H1 (cell line): ENCODE results near the gene NUP188. TPM values are rescaled to one million over a fixed set of nuclear protein-coding genes. Genes with fewer than 3 reads are reported as not detected.
"Not testable (repeated sequence)": the region's sequence is repeated elsewhere in the genome, so short reads cannot be mapped to it uniquely, and the experiment has no call there.

Source experiments
- CTCF ChIA-PET: fragments of 300-600 bp; sonication (Branson Sonifier 250); formaldehyde crosslinking; loops from one replicate; lab custom pipeline; 2021; ENCODE audit not compliant: partially characterized antibody; lab: Charles Lee
- POLR2A ChIA-PET: fragments of 300-600 bp; sonication (Branson Sonifier 250); formaldehyde crosslinking; loops from one replicate; lab custom pipeline; 2021; ENCODE audit warnings: inconsistent platforms; ENCODE audit not compliant: partially characterized antibody; lab: Charles Lee
- DNase-seq, 2 experiments: peaks; one replicate each; pipeline versions ENCODE4 v3.0.0 to v3.0.0-alpha.2; 2010 to 2022; ENCODE audit warnings: low spot score in 2 of 2, low read depth in 1 of 2, mixed read lengths in 1 of 2
- FAIRE-seq: peaks from 2 replicates; lab custom pipeline; 2011; peaks lifted over from hg19 to GRCh38; lab: Jason Lieb, UNC
- H2AFZ ChIP-seq: 2 replicates; pipeline ENCODE4 v1.8.1; 2012; ENCODE audit warnings: low read length, inconsistent platforms
- H2AK5ac ChIP-seq: 2 replicates; pipeline ENCODE4 v1.6.1; 2013; ENCODE audit warnings: low read depth, low read length
- H2BK120ac ChIP-seq: replicated peaks from 2 replicates; pipeline ENCODE3; 2013; ENCODE audit warnings: low read depth, low read length, inconsistent platforms
- H2BK12ac ChIP-seq: 2 replicates; pipeline ENCODE4 v1.6.1; 2013; ENCODE audit warnings: low read depth, low read length
- H2BK15ac ChIP-seq: 2 replicates; pipeline ENCODE4 v1.6.1; 2013; ENCODE audit warnings: low read length
- H2BK20ac ChIP-seq: 2 replicates; pipeline ENCODE4 v1.6.1; 2013; ENCODE audit warnings: low read length
- H2BK5ac ChIP-seq: 2 replicates; pipeline ENCODE4 v1.6.1; 2013; ENCODE audit warnings: low read depth, low read length
- H3K14ac ChIP-seq: 2 replicates; pipeline ENCODE4 v1.6.1; 2013; ENCODE audit warnings: inconsistent platforms; ENCODE audit not compliant: insufficient read length
- H3K18ac ChIP-seq: 2 replicates; pipeline ENCODE4 v1.6.1; 2013; ENCODE audit warnings: low read length; ENCODE audit errors: extremely low read depth
- H3K23ac ChIP-seq: 2 replicates; pipeline ENCODE4 v1.6.1; 2013; ENCODE audit warnings: inconsistent platforms; ENCODE audit not compliant: insufficient read length
- H3K23me2 ChIP-seq: 2 replicates; pipeline ENCODE4 v1.6.1; 2013; ENCODE audit warnings: low read depth, low read length
- H3K27ac ChIP-seq: 2 replicates; pipeline ENCODE4 v1.6.1; 2011; ENCODE audit warnings: low read depth, low read length, inconsistent platforms
- H3K27me3 ChIP-seq, 4 experiments: replicated peaks in 1 of 4; 1 replicate in 1 of 4; 2 replicates in 3 of 4; pipeline versions ENCODE4 v1.6.1 to v1.8.1; 2011 to 2013; ENCODE audit warnings: low read length in 3 of 4, mild to moderate bottlenecking in 3 of 4, inconsistent platforms in 2 of 4, mixed read lengths in 2 of 4, moderate library complexity in 1 of 4; ENCODE audit not compliant: control insufficient read depth in 3 of 4, insufficient read depth in 3 of 4; ENCODE audit errors: extremely low read depth in 1 of 4
- H3K36me3 ChIP-seq, 4 experiments: 2 replicates each; pipeline versions ENCODE4 v1.6.1 to v1.8.1; 2011 to 2013; ENCODE audit warnings: mild to moderate bottlenecking in 4 of 4, low read length in 3 of 4, moderate library complexity in 2 of 4, control low read depth in 1 of 4, inconsistent platforms in 1 of 4; ENCODE audit not compliant: insufficient read depth in 4 of 4, control insufficient read depth in 2 of 4
- H3K4ac ChIP-seq: replicated peaks from 2 replicates; pipeline ENCODE3; 2013; ENCODE audit warnings: low read length, low read depth, mixed read lengths, inconsistent platforms; ENCODE audit not compliant: insufficient read length
- H3K4me1 ChIP-seq, 4 experiments: replicated peaks in 1 of 4; 1 replicate in 1 of 4; 2 replicates in 3 of 4; pipeline versions ENCODE4 v1.6.1 to v1.8.1; 2011 to 2013; ENCODE audit warnings: low read length in 3 of 4, inconsistent platforms in 2 of 4, mixed read lengths in 1 of 4; ENCODE audit not compliant: insufficient read depth in 4 of 4, control insufficient read depth in 3 of 4
- H3K4me2 ChIP-seq, 2 experiments: 2 replicates each; pipeline versions ENCODE4 v1.6.1 to v1.8.1; 2011 to 2013; ENCODE audit warnings: low read depth in 2 of 2, low read length in 2 of 2, control low read depth in 1 of 2, inconsistent platforms in 1 of 2, mild to moderate bottlenecking in 1 of 2; ENCODE audit not compliant: insufficient read depth in 1 of 2
- H3K4me3 ChIP-seq, 4 experiments: fragments of 200-600, 300-600 bp in 1 of 4; sonication (generic), shearing (Covaris generic), sonication (Bioruptor Twin) in 1 of 4; 2 replicates each; pipeline versions ENCODE4 v1.5.1 to v1.8.1; 2011 to 2016; ENCODE audit warnings: low read length in 4 of 4, low read depth in 3 of 4, control low read depth in 2 of 4, inconsistent platforms in 2 of 4, mild to moderate bottlenecking in 2 of 4, mixed read lengths in 1 of 4, moderate library complexity in 1 of 4; ENCODE audit not compliant: insufficient read depth in 2 of 4; ENCODE audit errors: extremely low read depth in 1 of 4
- H3K56ac ChIP-seq: replicated peaks from 2 replicates; pipeline ENCODE3; 2013; ENCODE audit warnings: low read depth, mild to moderate bottlenecking, mixed read lengths, low read length, inconsistent platforms; ENCODE audit not compliant: insufficient read length
- H3K79me1 ChIP-seq: 2 replicates; pipeline ENCODE4 v1.6.1; 2013; ENCODE audit warnings: low read depth, low read length, control low read depth
- H3K79me2 ChIP-seq, 2 experiments: 2 replicates each; pipeline versions ENCODE4 v1.6.1 to v1.8.1; 2012 to 2013; ENCODE audit warnings: low read length in 2 of 2, mild to moderate bottlenecking in 2 of 2, inconsistent platforms in 1 of 2; ENCODE audit not compliant: insufficient read depth in 2 of 2, control insufficient read depth in 1 of 2
- H3K9ac ChIP-seq, 4 experiments: replicated peaks in 1 of 4; 1 replicate in 1 of 4; 2 replicates in 3 of 4; pipeline versions ENCODE4 v1.6.1 to v1.8.1; 2011 to 2013; ENCODE audit warnings: low read depth in 3 of 4, low read length in 3 of 4, control low read depth in 2 of 4, mild to moderate bottlenecking in 2 of 4, moderate library complexity in 2 of 4, inconsistent platforms in 1 of 4; ENCODE audit errors: extremely low read depth in 1 of 4
- H3K9me3 ChIP-seq, 2 experiments: 2 replicates each; pipeline versions ENCODE4 v1.6.1 to v1.8.1; 2012 to 2013; ENCODE audit warnings: mild to moderate bottlenecking in 2 of 2, moderate library complexity in 2 of 2, control low read depth in 1 of 2, inconsistent platforms in 1 of 2, low read depth in 1 of 2, low read length in 1 of 2, mixed read lengths in 1 of 2; ENCODE audit not compliant: insufficient read depth in 2 of 2
- H4K20me1 ChIP-seq, 2 experiments: replicated peaks in 1 of 2; 2 replicates each; pipeline versions ENCODE3 to v1.8.1; 2011 to 2013; ENCODE audit warnings: inconsistent platforms in 2 of 2, low read length in 2 of 2, mild to moderate bottlenecking in 1 of 2; ENCODE audit not compliant: insufficient read depth in 2 of 2, control insufficient read depth in 1 of 2
- H4K5ac ChIP-seq: 2 replicates; pipeline ENCODE4 v1.6.1; 2013; ENCODE audit warnings: low read length, low read depth, mixed read lengths, inconsistent platforms; ENCODE audit not compliant: insufficient read length
- H4K8ac ChIP-seq: 2 replicates; pipeline ENCODE4 v1.8.0; 2013; ENCODE audit warnings: mild to moderate bottlenecking, moderate library complexity, low read length, inconsistent platforms; ENCODE audit not compliant: insufficient read depth; ENCODE audit errors: extremely low read depth
- H4K91ac ChIP-seq: replicated peaks from 2 replicates; pipeline ENCODE3; 2013; ENCODE audit warnings: low read length, mixed read lengths, inconsistent platforms; ENCODE audit not compliant: insufficient read length
- WGBS, 2 experiments: shearing (Covaris generic) in 1 of 2; methylation state at CpG; one replicate each; pipeline versions ENCODE4 v1.1.6 to v1.1.7; 2013 to 2015; ENCODE audit warnings: low lambda C conversion rate in 2 of 2, mixed read lengths in 2 of 2, inconsistent platforms in 1 of 2, low coverage in 1 of 2, missing lambda C conversion rate in 1 of 2; ENCODE audit not compliant: insufficient replicate concordance in 2 of 2, insufficient coverage in 1 of 2, insufficient read length in 1 of 2; ENCODE audit errors: extremely low coverage in 1 of 2, missing lambda C conversion rate in 1 of 2; 5-methylcytosine and 5-hydroxymethylcytosine counted together
- polyA plus RNA-seq, 7 experiments: library from polyadenylated mRNA; depleted of rRNA in 3 of 7; stranded (reverse) in 5 of 7; unstranded in 2 of 7; fragments of >200 nt in 5 of 7; fragments of 200-250 nt in 2 of 7; gene quantifications; 1 replicate in 5 of 7; 2 replicates in 1 of 7; 4 replicates in 1 of 7; pipeline versions ENCODE4 v1.2.1 to v1.2.3, GENCODE V29; 2011 to 2013; ENCODE audit warnings: missing spikeins in 2 of 7, mixed read lengths in 2 of 7
- total RNA-seq: library from RNA; stranded (reverse); fragmentation: NEBNext Ultra II Directional; extraction: Animal tissue kit (Norgen Biotek cat#: 25700); gene quantifications from 2 replicates; pipeline ENCODE4 v1.2.1, GENCODE V29; 2021

The NUP188 gene
- total and polyA plus RNA-seq, 2 of the 8 experiments (the other 6 are each of a cell fraction or from before 2014, with no cell fraction given) = 90.1 to 111 TPM

DNA sequence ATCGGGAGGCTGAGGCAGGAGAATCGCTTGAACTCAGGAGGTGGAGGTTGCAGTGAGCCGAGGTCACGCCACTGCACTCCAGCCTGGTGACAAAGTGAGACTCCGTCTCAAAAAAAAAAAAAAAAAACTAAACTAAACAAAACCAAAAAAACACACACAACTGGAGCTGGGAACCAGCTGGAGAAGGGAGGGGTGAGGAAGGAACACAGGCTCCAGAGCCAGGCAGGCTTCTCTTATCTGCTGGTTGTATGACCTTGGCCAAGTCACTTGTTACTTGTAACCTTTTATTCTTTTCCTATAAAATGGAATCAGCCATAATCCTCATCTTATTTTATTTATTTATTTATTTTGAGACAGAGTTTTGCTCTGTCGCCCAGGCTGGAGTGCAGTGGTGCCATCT, 56.7 kb downstream of the NUP188 start:
- not testable (repeated sequence) for H2BK5ac ChIP-seq, H3K23ac ChIP-seq, H3K4me3 ChIP-seq, H3K4ac ChIP-seq, H3K27me3 ChIP-seq, H3K18ac ChIP-seq, H2AFZ ChIP-seq, H3K9me3 ChIP-seq, DNase-seq, H2AK5ac ChIP-seq, H3K9ac ChIP-seq, H3K27ac ChIP-seq, H4K91ac ChIP-seq, H2BK15ac ChIP-seq, H3K4me1 ChIP-seq, H2BK12ac ChIP-seq, H3K23me2 ChIP-seq, H3K79me1 ChIP-seq, H4K5ac ChIP-seq, H2BK20ac ChIP-seq, FAIRE-seq, H3K14ac ChIP-seq, H3K56ac ChIP-seq, H3K4me2 ChIP-seq, H3K79me2 ChIP-seq, H4K8ac ChIP-seq, H2BK120ac ChIP-seq
- Histone ChIP-seq H4K20me1 (peaks cover 13 to 22% of the 10 kb centered on the region in 2 experiments), H3K36me3 (peaks cover 35 to 71% (median 60%) of the 10 kb centered on the region in 4 experiments)
- ChIA-PET CTCF (interaction anchor here (0.6 to 7.8 kb wide), 5 partner anchors 11 to 897 kb away, joined by 3 to 89 read pairs (median 3); no protein-coding TSS in a partner anchor), POLR2A (interaction anchor here (0.6 to 6.2 kb wide), 13 partner anchors 10 to 185 kb away, joined by 3 to 41 read pairs (median 4); no protein-coding TSS in a partner anchor)
- 95% methylated on average over 5 of the region's 6 CpGs; no CpG with 5 or more reads in 1 of the 2 experiments for WGBS, 2 experiments
